ENCODE data around the gene NELL2. TPM values are rescaled to one million over a fixed set of nuclear protein-coding genes. Genes with fewer than 3 reads are reported as not detected.
"Not testable (repeated sequence)": the region's sequence is repeated elsewhere in the genome, so short reads cannot be mapped to it uniquely, and the experiment has no call there.

NELL2 gene
- total RNA-seq = 1,331 TPM

GRCh38 chr12:44875954-44876543 lies at the start of gene NELL2:
Gene NELL2 (minus strand): TSS chr12:44876315. CDS start chr12:44875869, 446 bp downstream.
- peak; percentile 76 for DNase-seq

- DNase-seq = no peak
These were observed 45.6 kb upstream of the NELL2 start for GRCh38 chr12:44921736-44922135.

- no peak for DNase-seq
These were observed 41.0 kb upstream of the NELL2 start for GRCh38 chr12:44917141-44917540.

- no peak for DNase-seq
These were observed 39.8 kb upstream of the NELL2 start for GRCh38 chr12:44915958-44916357.

- DNase-seq = no peak
These were observed 28.2 kb upstream of the NELL2 start for GRCh38 chr12:44904321-44904720.

GRCh38 chr12:44898108-44898507 lies 22.0 kb upstream of the NELL2 start:
- not testable (repeated sequence) for DNase-seq

- DNase-seq = no peak
These were observed 13.8 kb upstream of the NELL2 start for GRCh38 chr12:44889926-44890325.

GRCh38 chr12:44889162-44889561 lies 13.0 kb upstream of the NELL2 start:
- DNase-seq = no peak

- no peak for DNase-seq
These were observed 9.8 kb upstream of the NELL2 start for GRCh38 chr12:44885902-44886301.

GRCh38 chr12:44881197-44881596 lies 5.1 kb upstream of the NELL2 start:
- DNase-seq = no peak

- DNase-seq = peak; percentile 61
These were observed 662 bp upstream of the NELL2 start for GRCh38 chr12:44876544-44877410.

GRCh38 chr12:44875417-44875953 lies 630 bp downstream of the NELL2 start:
- DNase-seq = peak; percentile 26

- no peak for DNase-seq
These were observed 1.1 kb downstream of the NELL2 start for GRCh38 chr12:44874981-44875416.

GRCh38 chr12:44873898-44874297 lies 2.2 kb downstream of the NELL2 start:
- no peak for DNase-seq

GRCh38 chr12:44869503-44869902 lies 6.6 kb downstream of the NELL2 start:
- no peak for DNase-seq

- no peak for DNase-seq
These were observed 12.2 kb downstream of the NELL2 start for GRCh38 chr12:44863867-44864266.

GRCh38 chr12:44859998-44860689 lies 16.0 kb downstream of the NELL2 start:
- DNase-seq = no peak

- DNase-seq = no peak
These were observed 17.8 kb downstream of the NELL2 start for GRCh38 chr12:44858226-44858855.

- no peak for DNase-seq
These were observed 23.6 kb downstream of the NELL2 start for GRCh38 chr12:44852483-44852882.

- DNase-seq = peak; percentile 12
These were observed 24.5 kb downstream of the NELL2 start for GRCh38 chr12:44851586-44851985.

- no peak for DNase-seq
These were observed 27.4 kb downstream of the NELL2 start for GRCh38 chr12:44848703-44849085.
